ENCODE measurements around the gene IPO11.

IPO11 gene

DNA sequence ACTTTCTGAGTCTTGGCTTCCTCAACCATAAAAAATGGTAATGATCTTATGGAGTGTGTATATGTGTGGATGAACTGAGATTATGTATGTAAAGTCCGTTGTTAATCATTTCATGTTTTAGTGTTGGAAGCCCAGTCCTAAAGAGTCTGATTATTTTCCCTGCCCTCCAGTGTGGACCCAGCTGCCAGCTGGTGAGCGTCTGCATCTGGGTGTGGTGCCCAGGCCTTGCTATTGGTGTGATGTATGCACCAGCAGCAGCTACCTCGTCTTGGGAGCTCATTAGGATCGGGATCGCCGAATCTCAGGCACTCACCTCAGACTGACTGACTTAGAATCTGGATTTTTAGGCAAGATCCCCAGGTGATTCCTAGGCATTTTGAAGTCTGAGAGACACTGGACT lies 229.9 kb downstream of the IPO11 start:
- Histone ChIP-seq H3K36me3 (no peaks in the 10 kb centered on the region), H3K4me1 (no peaks in the 10 kb centered on the region), H3K4me3 (ENCODE audit: low read depth, low read length) (no peak overlapping the region), H3K27me3 (no peaks in the 10 kb centered on the region), H3K9me3 (no peaks in the 10 kb centered on the region)
- DNase-seq: no peak
- TF ChIP-seq, protein P1, sequence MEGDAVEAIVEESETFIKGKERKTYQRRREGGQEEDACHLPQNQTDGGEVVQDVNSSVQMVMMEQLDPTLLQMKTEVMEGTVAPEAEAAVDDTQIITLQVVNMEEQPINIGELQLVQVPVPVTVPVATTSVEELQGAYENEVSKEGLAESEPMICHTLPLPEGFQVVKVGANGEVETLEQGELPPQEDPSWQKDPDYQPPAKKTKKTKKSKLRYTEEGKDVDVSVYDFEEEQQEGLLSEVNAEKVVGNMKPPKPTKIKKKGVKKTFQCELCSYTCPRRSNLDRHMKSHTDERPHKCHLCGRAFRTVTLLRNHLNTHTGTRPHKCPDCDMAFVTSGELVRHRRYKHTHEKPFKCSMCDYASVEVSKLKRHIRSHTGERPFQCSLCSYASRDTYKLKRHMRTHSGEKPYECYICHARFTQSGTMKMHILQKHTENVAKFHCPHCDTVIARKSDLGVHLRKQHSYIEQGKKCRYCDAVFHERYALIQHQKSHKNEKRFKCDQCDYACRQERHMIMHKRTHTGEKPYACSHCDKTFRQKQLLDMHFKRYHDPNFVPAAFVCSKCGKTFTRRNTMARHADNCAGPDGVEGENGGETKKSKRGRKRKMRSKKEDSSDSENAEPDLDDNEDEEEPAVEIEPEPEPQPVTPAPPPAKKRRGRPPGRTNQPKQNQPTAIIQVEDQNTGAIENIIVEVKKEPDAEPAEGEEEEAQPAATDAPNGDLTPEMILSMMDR (IDR thresholded peaks at IDR 0.05; ENCODE audit: low read depth, low read length): no peak

DNA sequence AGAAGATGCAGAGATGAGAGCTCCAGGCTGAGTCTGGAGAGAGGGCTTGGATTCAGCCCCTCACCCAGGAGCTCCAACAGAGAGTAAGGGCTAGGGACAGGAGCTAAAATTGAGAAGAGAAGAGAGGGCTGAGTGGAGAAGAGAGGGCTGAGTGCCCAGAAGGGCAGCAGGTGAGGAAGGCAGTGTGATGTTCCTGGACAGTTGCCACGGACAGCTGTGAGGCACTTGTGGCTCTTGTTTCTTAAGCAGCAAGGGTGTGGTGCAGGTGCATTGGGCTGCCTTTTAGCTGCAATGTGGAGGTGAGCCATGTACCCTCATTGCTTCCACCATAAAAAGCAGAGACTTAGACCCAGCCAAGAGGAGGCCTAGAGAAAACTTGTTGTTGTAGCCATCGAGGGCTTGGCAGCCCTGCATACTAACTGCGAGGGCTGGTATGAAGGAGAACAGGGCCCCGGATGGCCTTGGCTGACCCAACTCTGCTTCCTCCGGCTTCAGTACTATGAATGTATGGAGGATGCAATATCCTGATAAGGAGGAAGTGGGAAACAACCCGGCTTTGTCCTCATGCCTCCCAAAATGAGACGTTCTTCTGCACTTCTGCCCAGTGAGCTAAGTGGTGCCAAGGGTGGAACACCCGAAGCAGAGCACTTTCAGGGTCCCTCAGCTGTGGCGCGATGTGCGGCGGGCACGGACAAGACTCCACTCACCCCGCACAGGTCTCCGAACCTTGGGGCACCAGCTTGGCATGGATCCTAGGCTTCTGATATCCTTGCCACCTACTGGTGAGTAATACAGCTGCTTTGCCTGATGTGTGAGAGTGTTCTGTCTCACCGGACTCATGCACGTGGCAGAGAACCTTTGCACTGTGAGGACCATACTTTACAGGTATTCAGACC lies 231.2 kb downstream of the IPO11 start:
- no peak for DNase-seq
- no peaks in the 10 kb centered on the region for H3K9me3 ChIP-seq
- TF ChIP-seq, protein P1 (IDR thresholded peaks at IDR 0.05; ENCODE audit: low read depth, low read length): no peak
- no peak overlapping the region for H3K4me3 ChIP-seq (ENCODE audit: low read depth, low read length)
- no peaks in the 10 kb centered on the region for H3K36me3 ChIP-seq
- H3K27me3 ChIP-seq: no peaks in the 10 kb centered on the region
- H3K4me1 ChIP-seq: no peaks in the 10 kb centered on the region

DNA sequence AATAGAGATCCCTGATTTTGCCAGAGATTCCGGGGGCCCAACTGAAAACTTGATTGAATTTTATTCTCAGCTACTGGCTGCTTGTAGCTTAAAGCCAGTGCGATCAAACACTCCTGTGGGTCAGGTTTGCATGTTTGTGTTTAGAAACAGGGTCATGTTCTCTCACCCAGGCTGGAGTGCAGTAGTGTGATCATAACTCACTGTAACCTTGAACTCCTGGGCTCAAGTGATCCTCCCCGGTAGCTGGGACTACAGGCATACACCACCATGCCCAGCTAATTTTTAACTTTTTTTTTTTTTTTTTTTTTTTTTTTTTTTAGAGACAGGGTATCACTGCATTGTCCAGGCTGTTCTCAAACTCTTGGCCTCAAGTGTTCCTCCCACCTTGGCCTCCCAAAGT lies 232.7 kb downstream of the IPO11 start:
- DNase-seq: no peak
- TF ChIP-seq, protein P1 (IDR thresholded peaks at IDR 0.05; ENCODE audit: low read depth, low read length): no peak

DNA sequence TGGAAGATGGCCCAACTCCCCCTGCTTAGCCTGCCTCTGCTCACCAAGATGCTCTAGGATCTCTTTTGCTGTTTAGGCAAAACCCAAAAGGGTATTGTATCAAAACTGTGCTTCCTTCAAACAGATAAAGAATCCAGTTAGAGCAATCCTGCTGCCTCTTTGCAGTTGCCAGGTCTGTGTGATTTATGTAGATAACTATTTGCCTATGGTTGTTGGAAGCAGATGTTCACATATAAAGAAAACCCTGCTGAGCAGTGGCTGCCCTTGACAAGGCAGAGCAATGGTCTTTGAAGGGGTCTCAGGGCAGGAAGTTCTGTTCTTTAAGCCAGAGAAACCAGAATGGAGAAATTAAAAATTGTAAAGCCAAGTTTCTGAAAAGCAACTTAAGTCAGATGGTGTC lies 234.7 kb downstream of the IPO11 start:
- Histone ChIP-seq H3K4me1 (no peaks in the 10 kb centered on the region), H3K4me3 (ENCODE audit: low read depth, low read length) (no peak overlapping the region), H3K36me3 (no peaks in the 10 kb centered on the region), H3K9me3 (no peaks in the 10 kb centered on the region), H3K27me3 (no peaks in the 10 kb centered on the region)
- TF ChIP-seq, protein P1 (IDR thresholded peaks at IDR 0.05; ENCODE audit: low read depth, low read length): no peak
- DNase-seq: no peak

More for the DNA sequence above, 232.7 kb downstream of the IPO11 start:
- Histone ChIP-seq H3K4me3 (ENCODE audit: low read depth, low read length) (no peak overlapping the region), H3K36me3 (no peaks in the 10 kb centered on the region), H3K27me3 (no peaks in the 10 kb centered on the region), H3K9me3 (no peaks in the 10 kb centered on the region), H3K4me1 (no peaks in the 10 kb centered on the region)

DNA sequence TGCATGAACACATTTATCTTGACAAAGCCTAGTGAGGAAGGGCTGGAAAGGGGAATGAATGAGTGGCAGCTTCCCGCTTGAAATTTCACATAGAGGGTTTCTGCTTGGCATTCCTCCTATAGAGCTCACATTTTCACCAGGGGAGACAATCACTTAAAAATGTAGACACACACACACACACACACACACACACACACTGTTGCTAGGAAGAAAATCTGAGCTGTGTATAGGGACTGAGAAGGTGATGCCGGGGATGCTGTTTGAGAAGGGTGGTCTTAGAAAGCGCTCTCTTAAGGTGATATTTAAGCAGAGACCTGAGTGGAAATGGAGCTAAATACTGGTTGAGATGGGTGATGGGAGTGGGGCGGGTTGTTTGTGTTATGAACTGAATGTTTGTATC lies 236.5 kb downstream of the IPO11 start:
- Histone ChIP-seq H3K4me3 (ENCODE audit: low read depth, low read length) (no peak overlapping the region), H3K4me1 (no peaks in the 10 kb centered on the region), H3K27me3 (no peaks in the 10 kb centered on the region), H3K36me3 (no peaks in the 10 kb centered on the region), H3K9me3 (no peaks in the 10 kb centered on the region)
- DNase-seq: no peak
- TF ChIP-seq, protein P1 (IDR thresholded peaks at IDR 0.05; ENCODE audit: low read depth, low read length): no peak

DNA sequence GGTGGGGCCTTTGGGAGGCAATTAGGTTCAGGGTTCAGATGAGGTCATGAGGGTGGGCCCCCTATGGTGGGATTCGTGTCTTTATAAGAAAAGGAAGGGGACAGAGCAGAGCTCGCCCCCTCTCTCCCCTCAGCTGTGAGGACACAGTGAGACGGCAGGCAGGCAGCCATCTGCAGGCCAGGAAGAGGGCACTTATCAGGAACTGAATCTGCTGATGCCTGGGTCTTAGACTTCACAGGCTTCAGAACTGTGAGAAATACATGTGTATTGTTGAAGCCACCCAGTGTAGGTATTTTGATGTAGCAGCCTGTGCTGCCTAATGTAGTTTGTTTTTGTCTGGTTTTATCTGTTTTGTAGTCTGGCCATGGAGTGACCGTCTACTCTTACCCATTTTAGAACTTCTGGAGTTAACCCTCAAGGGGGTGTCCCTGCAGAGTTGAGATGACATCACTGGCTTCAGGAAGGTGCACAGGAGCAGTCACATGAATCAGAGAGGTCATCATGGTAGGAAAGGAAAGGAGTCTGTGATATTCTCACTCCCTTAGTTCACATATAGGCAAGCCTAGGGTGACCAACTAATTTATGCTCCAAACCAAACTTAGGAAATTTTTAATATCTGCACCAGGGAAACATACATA lies 237.0 kb downstream of the IPO11 start:
- Histone ChIP-seq H3K27me3 (no peaks in the 10 kb centered on the region), H3K4me1 (no peaks in the 10 kb centered on the region), H3K9me3 (no peaks in the 10 kb centered on the region), H3K4me3 (ENCODE audit: low read depth, low read length) (no peak overlapping the region), H3K36me3 (no peaks in the 10 kb centered on the region)
- TF ChIP-seq, protein P1 (IDR thresholded peaks at IDR 0.05; ENCODE audit: low read depth, low read length): no peak
- DNase-seq: peak; percentile 36

Measured in BE2C (cell line).